Stimulated activated CD8-positive, alpha-beta memory T cell treated with anti-CD3 and anti-CD28 coated beads, Interleukin-15, amount 100 ng/mL, for 4 hours (primary cell): ENCODE data around the gene KLHL4.
"Not testable (repeated sequence)": the region's sequence is repeated elsewhere in the genome, so short reads cannot be mapped to it uniquely, and the experiment has no call there.

Experiments
- DNase-seq, 2 donors: peaks; one replicate each; pipeline ENCODE4 v3.0.0-alpha.2; 2020; ENCODE audit warnings: low read depth in 2 of 2

The KLHL4 gene

DNA sequence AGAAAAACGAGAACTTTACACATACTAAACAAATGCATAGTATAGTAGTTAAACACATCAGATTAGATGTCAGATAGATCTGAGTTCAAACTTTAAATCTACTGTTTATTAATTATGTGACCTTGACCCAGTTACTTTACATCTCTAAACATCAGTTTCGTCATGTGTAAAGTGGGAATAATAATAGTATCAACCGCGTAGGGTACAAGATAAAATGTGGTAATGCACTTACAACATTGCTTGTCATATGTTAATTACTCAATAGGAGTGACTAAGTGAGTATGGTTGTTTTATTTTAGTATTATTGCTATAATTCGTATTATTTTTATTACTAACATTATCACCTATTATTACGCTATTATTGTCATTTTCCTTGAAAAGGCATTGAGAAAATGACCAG, 144.2 kb downstream of the KLHL4 start:
- no peak for DNase-seq

GRCh38 chrX:87663421-87663820, 145.8 kb downstream of the KLHL4 start:
- no peak for DNase-seq

GRCh38 chrX:87664381-87664780, 146.8 kb downstream of the KLHL4 start:
- DNase-seq = no peak

- DNase-seq = no peak
Observed at GRCh38 chrX:87679849-87680248, 162.2 kb downstream of the KLHL4 start.

- DNase-seq = no peak
Observed at GRCh38 chrX:87687703-87688102, 170.1 kb downstream of the KLHL4 start.

GRCh38 chrX:87688113-87688748, 170.6 kb downstream of the KLHL4 start:
- DNase-seq = not testable (repeated sequence)

GRCh38 chrX:87689218-87689617, 171.6 kb downstream of the KLHL4 start:
- not testable (repeated sequence) for DNase-seq

GRCh38 chrX:87693204-87693603, 175.6 kb downstream of the KLHL4 start:
- no peak for DNase-seq

DNA sequence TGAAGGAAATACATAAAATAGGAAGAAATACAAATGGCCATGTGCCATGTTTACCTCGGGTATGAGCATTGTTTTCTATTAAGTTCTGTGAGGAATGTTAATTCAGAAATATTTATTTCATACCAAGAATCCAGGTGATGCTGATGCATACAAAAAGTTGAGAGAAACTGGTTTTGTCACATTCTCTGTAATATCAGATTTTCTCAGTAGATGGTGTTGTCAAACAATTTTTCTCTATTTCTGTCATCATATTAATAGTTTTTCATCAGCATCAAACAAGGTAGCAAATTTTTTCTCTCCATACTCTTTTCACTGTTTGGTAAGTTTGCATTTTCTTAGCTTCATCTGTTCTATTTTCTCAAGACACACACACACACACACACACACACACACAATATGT, 179.8 kb downstream of the KLHL4 start:
- DNase-seq = no peak

- DNase-seq = no peak
Observed at GRCh38 chrX:87702795-87703194, 185.2 kb downstream of the KLHL4 start.

DNA sequence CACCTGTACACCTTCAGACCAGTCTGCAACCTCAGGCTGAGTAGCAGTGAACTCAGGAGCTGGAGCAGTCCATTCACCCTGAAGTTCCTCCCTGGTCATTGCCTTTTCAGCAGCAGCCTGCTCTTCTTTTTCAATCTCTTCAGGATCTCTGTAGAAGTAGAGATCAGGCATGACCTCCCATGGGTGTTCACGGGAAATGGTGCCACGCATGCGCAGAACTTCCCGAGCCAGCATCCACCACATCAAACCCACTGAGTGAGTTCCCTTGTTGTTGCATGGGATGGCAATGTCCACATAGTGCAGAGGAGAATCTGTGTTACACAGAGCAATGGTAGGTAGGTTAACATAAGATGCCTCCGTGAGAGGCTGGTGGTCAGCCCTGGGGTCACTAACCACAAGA, 185.9 kb downstream of the KLHL4 start:
- not testable (repeated sequence) for DNase-seq

GRCh38 chrX:87706134-87706533, 188.5 kb downstream of the KLHL4 start:
- DNase-seq = no peak

GRCh38 chrX:87710580-87710979, 193.0 kb downstream of the KLHL4 start:
- DNase-seq = no peak
